ENCODE data around the gene COL6A1. TPM values are rescaled to one million over a fixed set of nuclear protein-coding genes. Genes with fewer than 3 reads are reported as not detected.

COL6A1 gene
- total and polyA plus RNA-seq, 2 of the 13 experiments (the other 11 are each of a cell fraction or from before 2014, with no cell fraction given): 3.1 to 4.8 TPM

- Histone ChIP-seq H3K4me1 (ENCODE audit: insufficient read depth, low read length) (no peaks in the 10 kb centered on the region; the same call in 1 of the 2 replicates), H3K9ac (ENCODE audit: insufficient read depth, low read depth, low read length) (no peak overlapping the region), H3K4me3 (replicated peaks in 1 of 3; ENCODE audit: insufficient read depth in 1 of 3, low read depth in 2 of 3, low read length in 3 of 3) (no peak overlapping the region), H3K9me3 (ENCODE audit: low read length) (peaks cover 11% of the 10 kb centered on the region), H4K20me1 (ENCODE audit: insufficient read depth, low read length) (no peaks in the 10 kb centered on the region), H2AFZ (ENCODE audit: low read length) (no peak overlapping the region), H3K27ac (ENCODE audit: extremely low read length, insufficient read depth, low read length) (no peak overlapping the region), H3K79me2 (ENCODE audit: insufficient read depth, low read length) (no peaks in the 10 kb centered on the region), H3K36me3 (replicated peaks in 1 of 2; ENCODE audit: control insufficient read depth in 1 of 2, insufficient read depth in 2 of 2, low read length in 2 of 2) (no peaks in the 10 kb centered on the region), H3K4me2 (ENCODE audit: low read depth, low read length) (no peak overlapping the region), H3K27me3 (ENCODE audit: control insufficient read depth in 1 of 2, insufficient read depth in 2 of 2, low read length in 2 of 2) (peaks cover 0 to 1% of the 10 kb centered on the region in 2 experiments; a peak in 2 of 5 replicates)
- POLR2A ChIA-PET: no interaction called here
- DNase-seq (ENCODE audit: low spot score) (no peak), ATAC-seq (no peak), FAIRE-seq (no peak)
- no TSS peak for BruUV-seq (replicated peaks)
- in situ Hi-C loops (cut with HindIII; ENCODE audit: extremely low pct_ligation_motif_present, low pct_unique_long_range_greater_than_20kb) (no loop called here), intact Hi-C loops (cut with micrococcal nuclease; ENCODE audit: unreplicated experiment) (no loop called here)
- 3% methylated on average over 2 of the region's 2 CpGs for WGBS (ENCODE audit: low lambda C conversion rate)
- CTCF ChIA-PET (ENCODE audit: low intra/inter-chr PET ratio, low total read pairs): no interaction called here
- TF ChIP-seq RAD51 (IDR thresholded peaks at IDR 0.05; ENCODE audit: borderline replicate concordance) (no peak), ATF1 (CRISPR knock-in tag; IDR thresholded peaks at IDR 0.05) (no peak), PREB (CRISPR knock-in tag; IDR thresholded peaks at IDR 0.05) (no peak), STAG1 (CRISPR knock-in tag; IDR thresholded peaks at IDR 0.05) (no peak), MAFK (conservative IDR thresholded peaks at IDR 0.05 in 1 of 2, IDR thresholded peaks at IDR 0.05 in 1 of 2; ENCODE audit: low read length in 2 of 2) (no peak), ZNF652 (CRISPR knock-in tag; IDR thresholded peaks at IDR 0.05; ENCODE audit: borderline replicate concordance, low read depth) (no peak), ZNF775 (CRISPR knock-in tag; IDR thresholded peaks at IDR 0.05; ENCODE audit: borderline replicate concordance) (no peak), HNF4A (CRISPR knock-in tag; IDR thresholded peaks at IDR 0.05) (no peak), ZNF615 (CRISPR knock-in tag; IDR thresholded peaks at IDR 0.05; ENCODE audit: borderline replicate concordance) (no peak), FOXA3 (CRISPR knock-in tag; IDR thresholded peaks at IDR 0.05) (no peak), MAFG (CRISPR knock-in tag; IDR thresholded peaks at IDR 0.05) (no peak), ZBTB8A (CRISPR knock-in tag; IDR thresholded peaks at IDR 0.05; ENCODE audit: borderline replicate concordance, low read depth) (no peak)
- TF ChIP-seq, protein P1, sequence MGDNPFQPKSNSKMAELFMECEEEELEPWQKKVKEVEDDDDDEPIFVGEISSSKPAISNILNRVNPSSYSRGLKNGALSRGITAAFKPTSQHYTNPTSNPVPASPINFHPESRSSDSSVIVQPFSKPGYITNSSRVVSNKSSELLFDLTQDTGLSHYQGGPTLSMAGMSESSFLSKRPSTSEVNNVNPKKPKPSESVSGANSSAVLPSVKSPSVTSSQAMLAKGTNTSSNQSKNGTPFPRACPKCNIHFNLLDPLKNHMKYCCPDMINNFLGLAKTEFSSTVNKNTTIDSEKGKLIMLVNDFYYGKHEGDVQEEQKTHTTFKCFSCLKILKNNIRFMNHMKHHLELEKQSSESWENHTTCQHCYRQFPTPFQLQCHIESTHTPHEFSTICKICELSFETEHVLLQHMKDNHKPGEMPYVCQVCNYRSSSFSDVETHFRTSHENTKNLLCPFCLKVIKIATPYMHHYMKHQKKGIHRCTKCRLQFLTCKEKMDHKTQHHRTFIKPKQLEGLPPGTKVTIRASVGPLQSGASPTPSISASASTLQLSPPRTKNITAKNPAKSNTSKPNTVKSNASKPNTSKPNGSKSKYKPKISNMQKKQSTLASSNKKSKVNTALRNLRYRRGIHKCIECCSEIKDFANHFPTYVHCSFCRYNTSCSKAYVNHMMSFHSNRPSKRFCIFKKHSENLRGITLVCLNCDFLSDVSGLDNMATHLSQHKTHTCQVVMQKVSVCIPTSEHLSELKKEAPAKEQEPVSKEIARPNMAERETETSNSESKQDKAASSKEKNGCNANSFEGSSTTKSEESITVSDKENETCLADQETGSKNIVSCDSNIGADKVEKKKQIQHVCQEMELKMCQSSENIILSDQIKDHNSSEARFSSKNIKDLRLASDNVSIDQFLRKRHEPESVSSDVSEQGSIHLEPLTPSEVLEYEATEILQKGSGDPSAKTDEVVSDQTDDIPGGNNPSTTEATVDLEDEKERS (CRISPR knock-in tag; IDR thresholded peaks at IDR 0.05): no peak
- TF ChIP-seq, protein P2, sequence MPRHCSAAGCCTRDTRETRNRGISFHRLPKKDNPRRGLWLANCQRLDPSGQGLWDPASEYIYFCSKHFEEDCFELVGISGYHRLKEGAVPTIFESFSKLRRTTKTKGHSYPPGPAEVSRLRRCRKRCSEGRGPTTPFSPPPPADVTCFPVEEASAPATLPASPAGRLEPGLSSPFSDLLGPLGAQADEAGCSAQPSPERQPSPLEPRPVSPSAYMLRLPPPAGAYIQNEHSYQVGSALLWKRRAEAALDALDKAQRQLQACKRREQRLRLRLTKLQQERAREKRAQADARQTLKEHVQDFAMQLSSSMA (CRISPR knock-in tag; IDR thresholded peaks at IDR 0.05): no peak
- TF ChIP-seq, protein P3, sequence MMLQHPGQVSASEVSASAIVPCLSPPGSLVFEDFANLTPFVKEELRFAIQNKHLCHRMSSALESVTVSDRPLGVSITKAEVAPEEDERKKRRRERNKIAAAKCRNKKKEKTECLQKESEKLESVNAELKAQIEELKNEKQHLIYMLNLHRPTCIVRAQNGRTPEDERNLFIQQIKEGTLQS (CRISPR knock-in tag; IDR thresholded peaks at IDR 0.05): no peak
- TF ChIP-seq, protein P4, sequence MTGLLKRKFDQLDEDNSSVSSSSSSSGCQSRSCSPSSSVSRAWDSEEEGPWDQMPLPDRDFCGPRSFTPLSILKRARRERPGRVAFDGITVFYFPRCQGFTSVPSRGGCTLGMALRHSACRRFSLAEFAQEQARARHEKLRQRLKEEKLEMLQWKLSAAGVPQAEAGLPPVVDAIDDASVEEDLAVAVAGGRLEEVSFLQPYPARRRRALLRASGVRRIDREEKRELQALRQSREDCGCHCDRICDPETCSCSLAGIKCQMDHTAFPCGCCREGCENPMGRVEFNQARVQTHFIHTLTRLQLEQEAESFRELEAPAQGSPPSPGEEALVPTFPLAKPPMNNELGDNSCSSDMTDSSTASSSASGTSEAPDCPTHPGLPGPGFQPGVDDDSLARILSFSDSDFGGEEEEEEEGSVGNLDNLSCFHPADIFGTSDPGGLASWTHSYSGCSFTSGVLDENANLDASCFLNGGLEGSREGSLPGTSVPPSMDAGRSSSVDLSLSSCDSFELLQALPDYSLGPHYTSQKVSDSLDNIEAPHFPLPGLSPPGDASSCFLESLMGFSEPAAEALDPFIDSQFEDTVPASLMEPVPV (CRISPR knock-in tag; IDR thresholded peaks at IDR 0.05): no peak
Observed at GRCh38 chr21:46025113-46025770, 43.7 kb downstream of the COL6A1 start.

Data from HepG2 (cell line).